ENCODE measurements around the gene CMPK2. TPM values are rescaled to one million over a fixed set of nuclear protein-coding genes. Genes with fewer than 3 reads are reported as not detected.
A peak's percentile ranks its signal among the peaks of the same experiment; 100 is the strongest.

Gene CMPK2
- total and polyA plus RNA-seq, 9 of the 15 experiments (the other 6 are each of a cell fraction or from before 2014, with no cell fraction given), result 2.6 to 10.5 (median 5.0) TPM

GRCh38 chr2:6893876-6894482 is 28.3 kb upstream of the CMPK2 start (continued):
- TF ChIP-seq KHSRP (IDR thresholded peaks at IDR 0.05) (peak; percentile 95), SIRT6 (IDR thresholded peaks at IDR 0.05; ENCODE audit: low read depth, low read length) (no peak), ERF (CRISPR knock-in tag; IDR thresholded peaks at IDR 0.05) (peak; percentile 88; the same call in 1 of the 2 replicates), ZNF197 (CRISPR knock-in tag; IDR thresholded peaks at IDR 0.05; ENCODE audit: low read depth) (peak; percentile 94), KDM2B (CRISPR knock-in tag; IDR thresholded peaks at IDR 0.05) (no peak), HMGN3 (IDR thresholded peaks at IDR 0.05; ENCODE audit: borderline replicate concordance, extremely low read depth, insufficient read length, low read depth, low read length) (peak; percentile 97)
- TF ChIP-seq, protein P1, sequence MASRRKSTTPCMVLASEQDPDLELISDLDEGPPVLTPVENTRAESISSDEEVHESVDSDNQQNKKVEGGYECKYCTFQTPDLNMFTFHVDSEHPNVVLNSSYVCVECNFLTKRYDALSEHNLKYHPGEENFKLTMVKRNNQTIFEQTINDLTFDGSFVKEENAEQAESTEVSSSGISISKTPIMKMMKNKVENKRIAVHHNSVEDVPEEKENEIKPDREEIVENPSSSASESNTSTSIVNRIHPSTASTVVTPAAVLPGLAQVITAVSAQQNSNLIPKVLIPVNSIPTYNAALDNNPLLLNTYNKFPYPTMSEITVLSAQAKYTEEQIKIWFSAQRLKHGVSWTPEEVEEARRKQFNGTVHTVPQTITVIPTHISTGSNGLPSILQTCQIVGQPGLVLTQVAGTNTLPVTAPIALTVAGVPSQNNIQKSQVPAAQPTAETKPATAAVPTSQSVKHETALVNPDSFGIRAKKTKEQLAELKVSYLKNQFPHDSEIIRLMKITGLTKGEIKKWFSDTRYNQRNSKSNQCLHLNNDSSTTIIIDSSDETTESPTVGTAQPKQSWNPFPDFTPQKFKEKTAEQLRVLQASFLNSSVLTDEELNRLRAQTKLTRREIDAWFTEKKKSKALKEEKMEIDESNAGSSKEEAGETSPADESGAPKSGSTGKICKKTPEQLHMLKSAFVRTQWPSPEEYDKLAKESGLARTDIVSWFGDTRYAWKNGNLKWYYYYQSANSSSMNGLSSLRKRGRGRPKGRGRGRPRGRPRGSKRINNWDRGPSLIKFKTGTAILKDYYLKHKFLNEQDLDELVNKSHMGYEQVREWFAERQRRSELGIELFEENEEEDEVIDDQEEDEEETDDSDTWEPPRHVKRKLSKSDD (conservative IDR thresholded peaks at IDR 0.05; ENCODE audit: low read length), result no peak

- H3K36me3 ChIP-seq (ENCODE audit: control insufficient read depth, insufficient read depth, low read length), result no peaks in the 10 kb centered on the region
- ChIA-PET CTCF (ENCODE audit: low intra/inter-chr PET ratio) (no interaction called here), POLR2A (interaction anchor here (1.1 to 1.5 kb wide), 2 partner anchors 12 to 41 kb away, joined by 7 to 10 read pairs; partner anchors contain the start of gene RSAD2)
- 0 out of 2 replicates have a peak overlapping the region, but pooled peaks have one; percentile 39 for H3K4me2 ChIP-seq (ENCODE audit: insufficient read depth, low read length)
- ATAC-seq, result peak; percentile 53
- no TSS peak for BruUV-seq (replicated peaks)
- H3K9me3 ChIP-seq (replicated peaks; ENCODE audit: control insufficient read depth, insufficient read depth, low read depth, low read length), result no peaks in the 10 kb centered on the region
- WGBS (ENCODE audit: insufficient coverage, low coverage, missing lambda C conversion rate), result 19% methylated on average over 4 of the region's 4 CpGs
- H3K9ac ChIP-seq (ENCODE audit: insufficient read depth in 1 of 2, low read depth in 2 of 2, low read length in 2 of 2), result 0 out of 4 replicates have a peak overlapping the region, but pooled peaks of 1 of the 2 experiments have one; percentile 48
- H3K27me3 ChIP-seq (ENCODE audit: control insufficient read depth in 2 of 2, insufficient read depth in 2 of 2, low read length in 2 of 2), result no peaks in the 10 kb centered on the region
- intact Hi-C loops (cut with micrococcal nuclease) (no loop called here), in situ Hi-C loops (cut with MboI) (no loop called here)
- H4K20me1 ChIP-seq (replicated peaks; ENCODE audit: control insufficient read depth, insufficient read depth, low read length), result no peaks in the 10 kb centered on the region
- no peaks in the 10 kb centered on the region for H3K9me1 ChIP-seq (ENCODE audit: control insufficient read depth, insufficient read depth, low read length)
- H3K4me3 ChIP-seq, result no peak overlapping the region
- peaks cover 15 to 61% of the 10 kb centered on the region in 2 experiments for H3K4me1 ChIP-seq (replicated peaks in 1 of 2; ENCODE audit: control insufficient read depth in 2 of 2, insufficient read depth in 2 of 2, low read length in 2 of 2)
- H2AFZ ChIP-seq (ENCODE audit: low read depth, low read length), result peak overlapping the region; percentile 57; the same call in 1 of the 2 replicates
- no peaks in the 10 kb centered on the region for H3K79me2 ChIP-seq (ENCODE audit: control insufficient read depth, insufficient read depth, low read length)
- DNase-seq (ENCODE audit: extremely low read depth in 1 of 4, low spot score in 3 of 4), result peak; percentile 24 to 59 (median 32)
- H3K27ac ChIP-seq (ENCODE audit: extremely low read depth, low read depth, low read length), result peak overlapping the region; percentile 73; the same call in 2 of the 3 replicates
- FAIRE-seq, result peak; percentile 49
- no peak for TF ChIP-seq NR4A1 (CRISPR knock-in tag; IDR thresholded peaks at IDR 0.05)
- 0 out of 2 replicates have a peak, but pooled peaks have one; percentile 29 for TF ChIP-seq NR4A1 (tag; IDR thresholded peaks at IDR 0.05)
- TF ChIP-seq MTF1 (CRISPR knock-in tag; IDR thresholded peaks at IDR 0.05; ENCODE audit: borderline replicate concordance), result no peak
- 0 out of 2 replicates have a peak, but pooled peaks have one; percentile 22 for TF ChIP-seq ZNF354B (CRISPR knock-in tag; IDR thresholded peaks at IDR 0.05)
- no peak for TF ChIP-seq PHTF2 (CRISPR knock-in tag; IDR thresholded peaks at IDR 0.05)
- TF ChIP-seq ID3 (CRISPR knock-in tag; IDR thresholded peaks at IDR 0.05), result no peak
- TF ChIP-seq ID3 (tag; IDR thresholded peaks at IDR 0.05), result peak; percentile 46; the same call in 1 of the 2 replicates
- no peak for TF ChIP-seq CHD1 (IDR thresholded peaks at IDR 0.05; ENCODE audit: low read length)
- 0 out of 2 replicates have a peak, but pooled peaks have one; percentile 11 for TF ChIP-seq SMARCE1 (IDR thresholded peaks at IDR 0.05)
- no peak for TF ChIP-seq NBN (IDR thresholded peaks at IDR 0.05; ENCODE audit: low read depth)
- peak; percentile 76 to 81 for TF ChIP-seq NRF1 (conservative IDR thresholded peaks at IDR 0.05 in 1 of 2, IDR thresholded peaks at IDR 0.05 in 1 of 2)
- TF ChIP-seq SMAD1 (IDR thresholded peaks at IDR 0.05; ENCODE audit: low read depth, low read length, partially characterized antibody), result no peak
- TF ChIP-seq L3MBTL2 (IDR thresholded peaks at IDR 0.05), result 0 out of 2 replicates have a peak, but pooled peaks have one; percentile 9
Measured at GRCh38 chr2:6888724-6889123, 23.0 kb upstream of the CMPK2 start.

Measured in K562 (cell line).